ENCODE measurements around the gene HAPLN2.

The HAPLN2 gene

DNA sequence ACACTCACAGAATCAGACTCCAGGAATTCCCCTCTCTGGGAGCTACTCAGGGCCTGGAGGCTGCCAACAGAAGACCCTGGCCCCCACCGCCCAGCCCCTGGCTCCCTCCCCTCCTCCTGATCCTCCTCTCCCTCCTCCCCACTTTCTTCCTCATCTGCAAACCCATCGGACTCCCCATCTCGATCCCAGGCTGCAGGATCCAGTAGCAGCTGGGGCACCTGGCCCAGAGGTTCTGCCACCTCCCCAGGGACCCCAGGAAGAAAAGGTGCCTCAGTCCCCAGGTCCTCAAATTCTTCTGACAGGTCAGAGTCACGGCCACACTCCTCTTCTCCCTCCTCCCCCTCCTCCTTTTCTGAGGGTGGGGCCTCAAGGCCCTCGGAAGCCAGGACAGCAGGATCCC lies 50.6 kb downstream of the HAPLN2 start:
- no peak overlapping the region for H3K4me3 ChIP-seq (ENCODE audit: control insufficient read depth, low read depth, low read length)
- DNase-seq (ENCODE audit: low read depth) = no peak
- TF ChIP-seq CTCF (conservative IDR thresholded peaks at IDR 0.05; ENCODE audit: control insufficient read depth, insufficient read depth, low read depth, low read length) = no peak

DNA sequence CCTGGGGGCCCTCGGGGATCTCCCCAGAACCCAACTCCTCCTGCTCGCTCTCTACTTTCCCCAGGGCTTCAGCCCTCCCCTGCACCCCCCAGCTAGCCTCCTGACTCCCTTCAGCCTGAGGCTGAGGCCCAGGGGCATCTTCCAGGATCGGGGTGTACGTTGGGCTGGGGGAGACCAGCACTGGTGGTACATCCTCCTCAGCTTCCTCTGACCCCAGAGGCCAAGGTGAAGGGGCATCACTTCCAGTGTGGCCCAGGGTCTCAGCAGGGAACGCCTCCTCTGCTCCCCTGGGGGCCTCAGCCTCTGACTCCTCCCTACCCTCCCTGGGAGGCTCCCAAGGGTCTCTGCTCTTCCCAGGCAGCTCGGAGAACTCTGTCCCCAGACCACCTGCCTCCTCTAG lies 51.1 kb downstream of the HAPLN2 start:
- no peak for DNase-seq (ENCODE audit: low read depth)
- no peak overlapping the region for H3K4me3 ChIP-seq (ENCODE audit: control insufficient read depth, low read depth, low read length)
- TF ChIP-seq CTCF (conservative IDR thresholded peaks at IDR 0.05; ENCODE audit: control insufficient read depth, insufficient read depth, low read depth, low read length) = no peak

DNA sequence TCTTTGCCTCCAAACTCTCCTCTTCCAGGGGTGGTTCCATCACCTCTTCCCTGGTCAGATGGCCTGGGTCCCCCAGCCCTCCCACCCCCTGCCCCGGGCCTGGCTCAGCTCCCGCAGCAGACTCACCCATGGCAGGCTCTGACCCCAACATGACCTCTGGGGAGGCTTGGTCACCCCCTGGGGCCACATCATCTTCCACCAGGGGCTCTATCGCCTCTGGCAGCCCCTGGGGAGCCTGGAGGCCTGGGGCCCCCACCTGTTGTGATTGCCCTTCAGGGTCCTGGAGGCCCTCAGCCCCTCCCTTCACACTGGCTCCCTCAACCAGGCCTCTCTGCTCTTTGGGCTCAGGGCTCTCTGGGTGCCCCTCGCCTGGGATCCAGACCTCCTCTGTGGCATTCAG lies 51.6 kb downstream of the HAPLN2 start:
- DNase-seq (ENCODE audit: low read depth) = no peak
- no peak for TF ChIP-seq CTCF (conservative IDR thresholded peaks at IDR 0.05; ENCODE audit: control insufficient read depth, insufficient read depth, low read depth, low read length)
- H3K4me3 ChIP-seq (ENCODE audit: control insufficient read depth, low read depth, low read length) = no peak overlapping the region

DNA sequence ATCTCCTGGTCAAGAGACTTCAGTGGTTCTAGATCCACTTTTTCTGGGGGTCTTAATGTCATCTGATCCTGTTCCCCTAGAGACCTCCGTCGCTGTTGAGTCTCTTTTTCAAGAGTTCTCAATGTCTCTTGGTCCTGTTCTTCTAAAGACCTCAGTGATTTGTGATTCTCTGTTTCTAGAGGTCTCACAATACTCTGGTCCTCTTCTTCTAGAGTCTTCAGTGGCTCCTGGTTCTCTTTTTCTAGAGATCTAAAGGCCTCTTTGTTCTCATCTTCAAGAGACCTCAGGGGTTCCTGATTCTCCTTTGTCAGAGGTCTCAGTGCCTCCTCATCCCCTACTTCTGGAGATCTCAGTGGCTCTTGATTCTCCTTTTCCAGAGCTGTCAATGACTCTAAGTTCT lies 52.6 kb downstream of the HAPLN2 start:
- no peak for DNase-seq (ENCODE audit: low read depth)

DNA sequence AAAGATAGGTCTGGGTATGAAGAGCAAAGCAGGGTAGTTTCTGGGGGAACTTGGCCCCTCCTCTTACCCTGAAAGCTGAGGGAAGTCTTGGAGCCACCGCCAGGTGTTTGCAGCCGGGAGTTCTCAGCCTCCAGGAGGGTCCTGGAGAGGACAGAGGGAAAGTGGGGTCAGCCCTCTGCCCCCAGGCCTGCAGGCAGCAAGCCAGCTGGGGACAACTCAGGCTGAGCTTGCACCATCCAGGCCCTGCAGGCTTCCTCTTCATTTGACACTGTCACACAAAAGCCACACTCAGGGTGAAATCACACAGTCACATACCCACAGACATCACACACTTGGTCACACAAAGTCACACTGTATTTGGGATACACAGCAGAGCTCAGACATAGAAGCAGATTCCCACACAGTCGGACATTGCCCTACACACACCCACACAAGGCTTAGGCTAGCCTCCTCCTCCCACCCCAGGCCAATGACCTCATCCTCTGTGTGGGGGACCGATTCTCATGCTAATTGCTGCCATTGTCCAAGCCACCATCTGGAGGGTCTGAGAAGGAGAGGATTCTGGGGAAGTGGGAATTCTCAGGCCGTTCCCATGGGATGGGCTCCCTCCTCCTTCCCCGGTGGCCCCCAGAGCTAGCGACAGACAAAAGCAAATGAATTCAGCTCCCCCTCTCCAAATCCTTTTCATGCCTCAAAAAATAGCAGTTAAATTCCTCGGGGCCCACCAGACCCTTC lies 54.3 kb downstream of the HAPLN2 start:
- no peak for TF ChIP-seq CTCF (conservative IDR thresholded peaks at IDR 0.05; ENCODE audit: control insufficient read depth, insufficient read depth, low read depth, low read length)
- H3K4me3 ChIP-seq (ENCODE audit: control insufficient read depth, low read depth, low read length) = no peak overlapping the region
- peak; percentile 38 for DNase-seq (ENCODE audit: low read depth)

More for the DNA sequence above, 52.6 kb downstream of the HAPLN2 start:
- no peak for TF ChIP-seq CTCF (conservative IDR thresholded peaks at IDR 0.05; ENCODE audit: control insufficient read depth, insufficient read depth, low read depth, low read length)
- no peak overlapping the region for H3K4me3 ChIP-seq (ENCODE audit: control insufficient read depth, low read depth, low read length)
